HepG2 (cell line): Measurements from ENCODE around the gene TNS1. TPM values are rescaled to one million over a fixed set of nuclear protein-coding genes. Genes with fewer than 3 reads are reported as not detected.

ENCODE experiments used
- ELF4 ChIP-seq: sonication (generic); formaldehyde crosslinking; IDR thresholded peaks from 2 replicates; pipeline ENCODE4 v1.5.0; 2020; ENCODE audit warnings: missing genetic modification reagents, mild to moderate bottlenecking, moderate library complexity, borderline replicate concordance
- FOXP1 ChIP-seq, 2 experiments: fragments of 450-650 bp in 1 of 2; IDR thresholded peaks; 2 replicates each; pipeline ENCODE4 v1.6.1; 2017 to 2018; ENCODE audit warnings: antibody characterized with exemption in 1 of 2
- HOXA3 ChIP-seq: sonication (generic); formaldehyde crosslinking; IDR thresholded peaks from 2 replicates; pipeline ENCODE4 v1.5.0; 2020; ENCODE audit warnings: missing genetic modification reagents
- IKZF1 ChIP-seq: fragments of 450-650 bp; IDR thresholded peaks from 2 replicates; pipeline ENCODE4 v1.7.1; 2016
- KLF12 ChIP-seq: sonication (generic); formaldehyde crosslinking; IDR thresholded peaks from 2 replicates; pipeline ENCODE4 v1.4.0; 2020; ENCODE audit warnings: missing genetic modification reagents, borderline replicate concordance
- NR2F1 ChIP-seq, 2 experiments: fragments of 450-650 bp in 1 of 2; formaldehyde crosslinking in 1 of 2; IDR thresholded peaks; 2 replicates each; pipeline versions ENCODE4 v1.5.0 to v1.6.1; 2016 to 2020; ENCODE audit warnings: mild to moderate bottlenecking in 1 of 2, missing compliant biosample characterization in 1 of 2, missing genetic modification reagents in 1 of 2, moderate library complexity in 1 of 2
- TEAD3 ChIP-seq: optimal IDR thresholded peaks from 2 replicates; pipeline ENCODE3; 2016; ENCODE audit warnings: borderline replicate concordance
- TMF1 ChIP-seq: sonication (generic); formaldehyde crosslinking; IDR thresholded peaks from 2 replicates; pipeline ENCODE4 v1.8.1; 2022; ENCODE audit warnings: low read depth, missing genetic modification reagents
- ZFP37 ChIP-seq: sonication (generic); formaldehyde crosslinking; IDR thresholded peaks from 2 replicates; pipeline ENCODE4 v1.4.0; 2020; ENCODE audit warnings: missing genetic modification reagents, borderline replicate concordance
- ZNF232 ChIP-seq: sonication (generic); formaldehyde crosslinking; IDR thresholded peaks from 2 replicates; pipeline ENCODE4 v1.4.0; 2020; ENCODE audit warnings: missing genetic modification reagents, borderline replicate concordance
- ZNF260 ChIP-seq: sonication (generic); formaldehyde crosslinking; IDR thresholded peaks from 2 replicates; pipeline ENCODE4 v1.4.0; 2020; ENCODE audit warnings: missing genetic modification reagents, low read depth, mild to moderate bottlenecking, borderline replicate concordance
- ZNF317 ChIP-seq: sonication (generic); formaldehyde crosslinking; IDR thresholded peaks from 2 replicates; pipeline ENCODE4 v1.5.0; 2020; ENCODE audit warnings: mild to moderate bottlenecking, missing genetic modification reagents
- ZNF460 ChIP-seq: sonication (generic); formaldehyde crosslinking; IDR thresholded peaks from 2 replicates; pipeline ENCODE4 v1.5.1; 2020; ENCODE audit warnings: missing genetic modification reagents, mild to moderate bottlenecking, borderline replicate concordance
- ZNF530 ChIP-seq: sonication (generic); formaldehyde crosslinking; IDR thresholded peaks from 2 replicates; pipeline ENCODE4 v1.5.0; 2020; ENCODE audit warnings: low read depth, mild to moderate bottlenecking, missing genetic modification reagents
- ZNF709 ChIP-seq: sonication (generic); formaldehyde crosslinking; IDR thresholded peaks from 2 replicates; pipeline ENCODE4 v1.5.0; 2020; ENCODE audit warnings: mild to moderate bottlenecking, missing genetic modification reagents
- ZNF749 ChIP-seq: sonication (generic); formaldehyde crosslinking; IDR thresholded peaks from 2 replicates; pipeline ENCODE4 v1.8.0; 2022; ENCODE audit warnings: mild to moderate bottlenecking, missing genetic modification reagents, moderate library complexity, borderline replicate concordance
- ZSCAN30 ChIP-seq: sonication (generic); formaldehyde crosslinking; IDR thresholded peaks from 2 replicates; pipeline ENCODE4 v1.5.0; 2020; ENCODE audit warnings: mild to moderate bottlenecking, missing genetic modification reagents
- polyA plus RNA-seq, 8 experiments: library from polyadenylated mRNA; depleted of rRNA in 3 of 8; stranded (reverse) in 7 of 8; unstranded in 1 of 8; fragments of >200 nt; fragmentation: Illumina TruSeq in 4 of 8; extraction: Trizol in 4 of 8; gene quantifications; 2 replicates each; pipeline versions ENCODE4 v1.2.1 to v1.2.3, GENCODE V29; 2011 to 2016; ENCODE audit warnings: low read depth in 4 of 8, missing spikeins in 1 of 8, mixed read lengths in 1 of 8; ENCODE audit not compliant: insufficient read depth in 1 of 8
- total RNA-seq, 5 experiments: library from RNA; depleted of rRNA; stranded (reverse); fragments of >200 nt; fragmentation: Illumina TruSeq; extraction: Trizol; gene quantifications; 2 replicates each; pipeline ENCODE4 v1.2.3, GENCODE V29; 2016; ENCODE audit warnings: low read depth in 1 of 5
- TF ChIP-seq, protein P1 (sequence below): sonication (generic); formaldehyde crosslinking; conservative IDR thresholded peaks from 2 replicates; pipeline ENCODE4 v1.8.0; 2022; ENCODE audit warnings: low read depth, missing genetic modification reagents
- TF ChIP-seq, protein P2 (sequence below): IDR thresholded peaks from 2 replicates; pipeline ENCODE4 v1.4.0; 2020; ENCODE audit warnings: mild to moderate bottlenecking, missing genetic modification reagents
- TF ChIP-seq, protein P3 (sequence below): sonication (generic); formaldehyde crosslinking; IDR thresholded peaks from 2 replicates; pipeline ENCODE4 v1.4.0; 2020; ENCODE audit warnings: mild to moderate bottlenecking, low read depth, missing genetic modification reagents
- TF ChIP-seq, protein P4 (sequence below), 2 experiments: sonication (generic) in 1 of 2; formaldehyde crosslinking in 1 of 2; IDR thresholded peaks; 2 replicates each; pipeline versions ENCODE4 v1.4.0 to v1.6.1; 2018 to 2020; ENCODE audit warnings: missing genetic modification reagents in 2 of 2, borderline replicate concordance in 1 of 2, low read depth in 1 of 2, mild to moderate bottlenecking in 1 of 2, missing biosample characterization in 1 of 2

TNS1 gene
- total and polyA plus RNA-seq, 2 of the 13 experiments (the other 11 are each of a cell fraction or from before 2014, with no cell fraction given), result 1.9 to 118 TPM

DNA sequence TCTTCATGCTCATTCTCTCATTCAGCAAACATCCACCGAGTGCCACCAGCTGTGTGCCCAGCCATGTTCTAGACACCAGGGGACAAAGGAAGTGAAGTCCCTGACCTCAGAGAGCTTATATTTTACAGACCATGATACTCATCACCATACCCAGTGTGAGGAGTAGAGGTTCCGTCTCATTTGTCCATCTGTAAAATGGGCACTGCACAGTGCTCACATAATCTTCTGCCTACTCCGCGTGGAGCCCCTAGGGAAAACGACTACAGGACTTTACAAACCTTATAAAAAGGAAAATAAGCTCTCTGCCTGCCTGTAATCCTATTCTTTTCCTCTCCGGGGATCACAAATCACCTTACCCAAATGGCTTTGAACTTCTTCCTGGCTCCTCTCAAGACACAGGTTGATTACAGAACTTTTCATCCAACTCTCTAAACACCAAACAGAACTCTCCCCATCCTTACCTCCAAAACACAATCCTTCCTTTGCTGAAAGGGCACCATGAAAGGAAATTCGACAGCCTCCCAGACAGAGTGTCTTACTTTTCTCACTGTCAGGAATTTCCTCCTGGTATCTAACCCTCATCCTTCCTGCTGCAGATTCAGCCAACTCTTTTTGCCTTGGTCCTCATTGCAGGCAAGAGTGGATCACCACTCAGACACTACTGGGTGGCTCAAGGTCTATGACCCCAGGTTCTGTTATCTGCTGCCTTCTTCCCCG lies 99.5 kb downstream of the TNS1 start (continued):
- TF ChIP-seq ZNF260, result no peak
- TF ChIP-seq, protein P1, sequence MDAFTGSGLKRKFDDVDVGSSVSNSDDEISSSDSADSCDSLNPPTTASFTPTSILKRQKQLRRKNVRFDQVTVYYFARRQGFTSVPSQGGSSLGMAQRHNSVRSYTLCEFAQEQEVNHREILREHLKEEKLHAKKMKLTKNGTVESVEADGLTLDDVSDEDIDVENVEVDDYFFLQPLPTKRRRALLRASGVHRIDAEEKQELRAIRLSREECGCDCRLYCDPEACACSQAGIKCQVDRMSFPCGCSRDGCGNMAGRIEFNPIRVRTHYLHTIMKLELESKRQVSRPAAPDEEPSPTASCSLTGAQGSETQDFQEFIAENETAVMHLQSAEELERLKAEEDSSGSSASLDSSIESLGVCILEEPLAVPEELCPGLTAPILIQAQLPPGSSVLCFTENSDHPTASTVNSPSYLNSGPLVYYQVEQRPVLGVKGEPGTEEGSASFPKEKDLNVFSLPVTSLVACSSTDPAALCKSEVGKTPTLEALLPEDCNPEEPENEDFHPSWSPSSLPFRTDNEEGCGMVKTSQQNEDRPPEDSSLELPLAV (CRISPR knock-in tag), result no peak
- 0 out of 4 replicates have a peak, but pooled peaks of 1 of the 2 experiments have one; percentile 50 for TF ChIP-seq NR2F1 (CRISPR knock-in tag; IDR thresholded peaks at IDR 0.05)
- no peak for TF ChIP-seq ZNF460 (CRISPR knock-in tag)
- TF ChIP-seq, protein P2, sequence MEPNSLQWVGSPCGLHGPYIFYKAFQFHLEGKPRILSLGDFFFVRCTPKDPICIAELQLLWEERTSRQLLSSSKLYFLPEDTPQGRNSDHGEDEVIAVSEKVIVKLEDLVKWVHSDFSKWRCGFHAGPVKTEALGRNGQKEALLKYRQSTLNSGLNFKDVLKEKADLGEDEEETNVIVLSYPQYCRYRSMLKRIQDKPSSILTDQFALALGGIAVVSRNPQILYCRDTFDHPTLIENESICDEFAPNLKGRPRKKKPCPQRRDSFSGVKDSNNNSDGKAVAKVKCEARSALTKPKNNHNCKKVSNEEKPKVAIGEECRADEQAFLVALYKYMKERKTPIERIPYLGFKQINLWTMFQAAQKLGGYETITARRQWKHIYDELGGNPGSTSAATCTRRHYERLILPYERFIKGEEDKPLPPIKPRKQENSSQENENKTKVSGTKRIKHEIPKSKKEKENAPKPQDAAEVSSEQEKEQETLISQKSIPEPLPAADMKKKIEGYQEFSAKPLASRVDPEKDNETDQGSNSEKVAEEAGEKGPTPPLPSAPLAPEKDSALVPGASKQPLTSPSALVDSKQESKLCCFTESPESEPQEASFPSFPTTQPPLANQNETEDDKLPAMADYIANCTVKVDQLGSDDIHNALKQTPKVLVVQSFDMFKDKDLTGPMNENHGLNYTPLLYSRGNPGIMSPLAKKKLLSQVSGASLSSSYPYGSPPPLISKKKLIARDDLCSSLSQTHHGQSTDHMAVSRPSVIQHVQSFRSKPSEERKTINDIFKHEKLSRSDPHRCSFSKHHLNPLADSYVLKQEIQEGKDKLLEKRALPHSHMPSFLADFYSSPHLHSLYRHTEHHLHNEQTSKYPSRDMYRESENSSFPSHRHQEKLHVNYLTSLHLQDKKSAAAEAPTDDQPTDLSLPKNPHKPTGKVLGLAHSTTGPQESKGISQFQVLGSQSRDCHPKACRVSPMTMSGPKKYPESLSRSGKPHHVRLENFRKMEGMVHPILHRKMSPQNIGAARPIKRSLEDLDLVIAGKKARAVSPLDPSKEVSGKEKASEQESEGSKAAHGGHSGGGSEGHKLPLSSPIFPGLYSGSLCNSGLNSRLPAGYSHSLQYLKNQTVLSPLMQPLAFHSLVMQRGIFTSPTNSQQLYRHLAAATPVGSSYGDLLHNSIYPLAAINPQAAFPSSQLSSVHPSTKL (CRISPR knock-in tag), result no peak
- no peak for TF ChIP-seq KLF12 (CRISPR knock-in tag)
- TF ChIP-seq, protein P3, sequence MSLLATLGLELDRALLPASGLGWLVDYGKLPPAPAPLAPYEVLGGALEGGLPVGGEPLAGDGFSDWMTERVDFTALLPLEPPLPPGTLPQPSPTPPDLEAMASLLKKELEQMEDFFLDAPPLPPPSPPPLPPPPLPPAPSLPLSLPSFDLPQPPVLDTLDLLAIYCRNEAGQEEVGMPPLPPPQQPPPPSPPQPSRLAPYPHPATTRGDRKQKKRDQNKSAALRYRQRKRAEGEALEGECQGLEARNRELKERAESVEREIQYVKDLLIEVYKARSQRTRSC, result 0 out of 2 replicates have a peak, but pooled peaks have one; percentile 41
- TF ChIP-seq ELF4 (CRISPR knock-in tag), result 0 out of 2 replicates have a peak, but pooled peaks have one; percentile 5
- TF ChIP-seq TEAD3 (CRISPR knock-in tag), result peak; percentile 24
- TF ChIP-seq FOXP1 (IDR thresholded peaks at IDR 0.05), result no peak
- TF ChIP-seq FOXP1 (CRISPR knock-in tag; IDR thresholded peaks at IDR 0.05), result 0 out of 2 replicates have a peak, but pooled peaks have one; percentile 4
- TF ChIP-seq ZNF317, result peak; percentile 36
- no peak for TF ChIP-seq TMF1 (CRISPR knock-in tag)
- TF ChIP-seq IKZF1, result no peak
- peak; percentile 28; the same call in 1 of the 2 replicates for TF ChIP-seq ZNF232
- no peak for TF ChIP-seq ZNF530
- TF ChIP-seq, protein P4, sequence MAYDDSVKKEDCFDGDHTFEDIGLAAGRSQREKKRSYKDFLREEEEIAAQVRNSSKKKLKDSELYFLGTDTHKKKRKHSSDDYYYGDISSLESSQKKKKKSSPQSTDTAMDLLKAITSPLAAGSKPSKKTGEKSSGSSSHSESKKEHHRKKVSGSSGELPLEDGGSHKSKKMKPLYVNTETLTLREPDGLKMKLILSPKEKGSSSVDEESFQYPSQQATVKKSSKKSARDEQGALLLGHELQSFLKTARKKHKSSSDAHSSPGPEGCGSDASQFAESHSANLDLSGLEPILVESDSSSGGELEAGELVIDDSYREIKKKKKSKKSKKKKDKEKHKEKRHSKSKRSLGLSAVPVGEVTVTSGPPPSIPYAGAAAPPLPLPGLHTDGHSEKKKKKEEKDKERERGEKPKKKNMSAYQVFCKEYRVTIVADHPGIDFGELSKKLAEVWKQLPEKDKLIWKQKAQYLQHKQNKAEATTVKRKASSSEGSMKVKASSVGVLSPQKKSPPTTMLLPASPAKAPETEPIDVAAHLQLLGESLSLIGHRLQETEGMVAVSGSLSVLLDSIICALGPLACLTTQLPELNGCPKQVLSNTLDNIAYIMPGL (CRISPR knock-in tag; IDR thresholded peaks at IDR 0.05; ENCODE audit: borderline replicate concordance in 1 of 2, low read depth in 1 of 2), result 0 out of 4 replicates have a peak, but pooled peaks of 1 of the 2 experiments have one; percentile 21
- TF ChIP-seq ZNF709, result no peak
- TF ChIP-seq ZNF749 (CRISPR knock-in tag), result no peak
- TF ChIP-seq ZFP37 (CRISPR knock-in tag), result peak; percentile 0; the same call in 1 of the 2 replicates
- TF ChIP-seq HOXA3 (CRISPR knock-in tag), result peak; percentile 27; the same call in 1 of the 2 replicates
- no peak; the same call in 1 of the 2 replicates for TF ChIP-seq ZSCAN30
